Measurements from ENCODE around the gene SIRT6.
"Not testable (repeated sequence)": the region's sequence is repeated elsewhere in the genome, so short reads cannot be mapped to it uniquely, and the experiment has no call there.

SIRT6 gene

GRCh38 chr19:4200940-4201542 is 18.7 kb upstream of the SIRT6 start:
- no peak for DNase-seq (ENCODE audit: extremely low read depth in 1 of 2, low read depth in 1 of 2)

DNA sequence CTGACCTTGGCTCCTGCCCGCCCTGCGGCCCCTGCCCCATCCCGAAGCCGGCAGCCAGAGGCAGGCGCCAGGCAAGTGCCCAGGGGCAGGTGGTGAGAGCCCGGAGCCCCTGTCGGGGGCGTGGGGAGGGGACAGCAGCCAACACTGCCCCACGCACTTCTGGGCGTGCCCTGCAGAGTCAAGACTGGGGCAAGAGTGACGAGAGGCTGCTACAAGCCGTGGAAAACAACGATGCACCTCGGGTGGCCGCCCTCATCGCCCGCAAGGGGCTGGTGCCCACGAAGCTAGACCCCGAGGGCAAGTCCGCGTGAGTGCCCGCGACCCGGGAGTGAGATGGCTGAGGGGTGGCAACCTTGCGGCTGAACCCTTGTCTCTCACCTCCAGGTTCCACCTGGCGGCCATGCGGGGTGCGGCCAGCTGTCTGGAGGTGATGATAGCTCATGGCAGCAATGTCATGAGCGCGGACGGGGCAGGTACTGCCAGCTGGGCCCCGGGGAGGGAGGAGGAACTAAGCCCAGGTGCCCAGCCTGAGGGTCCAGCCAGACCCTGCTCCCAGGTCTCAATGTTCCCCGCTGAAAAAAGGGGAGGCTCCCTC is 17.4 kb upstream of the SIRT6 start:
- DNase-seq (ENCODE audit: extremely low read depth in 1 of 2, low read depth in 1 of 2), result no peak

GRCh38 chr19:4198467-4199126 is 16.2 kb upstream of the SIRT6 start:
- no peak for DNase-seq (ENCODE audit: extremely low read depth in 1 of 2, low read depth in 1 of 2)

GRCh38 chr19:4197625-4198466 is 15.5 kb upstream of the SIRT6 start:
- no peak for DNase-seq (ENCODE audit: extremely low read depth in 1 of 2, low read depth in 1 of 2)

- no peak for DNase-seq (ENCODE audit: extremely low read depth in 1 of 2, low read depth in 1 of 2)
Observed at GRCh38 chr19:4197228-4197624, 14.9 kb upstream of the SIRT6 start.

DNA sequence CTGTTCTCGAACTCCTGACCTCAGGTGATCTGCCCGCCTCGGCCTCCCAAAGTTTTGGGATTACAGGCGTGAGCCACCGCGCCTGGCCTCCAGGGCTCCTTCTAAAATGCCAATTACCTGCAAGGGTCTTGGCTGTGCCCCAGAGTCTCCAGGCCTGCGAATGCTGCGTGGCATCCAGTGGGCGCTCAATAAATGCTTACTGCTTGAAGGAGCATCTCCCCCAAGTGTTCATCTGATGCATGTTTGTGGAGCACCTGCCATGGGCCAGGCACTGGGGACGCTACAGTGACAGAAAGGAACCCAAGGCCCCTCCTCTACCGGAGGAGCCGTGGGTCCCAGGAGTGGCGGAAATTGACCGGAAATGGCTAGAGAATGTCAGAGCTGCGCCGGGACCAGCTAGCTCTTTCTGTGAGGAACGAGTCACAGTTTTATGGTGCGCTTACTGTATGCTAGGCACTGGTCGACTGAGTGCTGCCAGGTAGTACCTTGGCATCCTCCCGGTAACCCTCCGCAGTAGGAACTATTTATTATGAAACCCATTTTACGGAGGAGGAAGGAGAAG is 14.3 kb upstream of the SIRT6 start:
- no peak for DNase-seq (ENCODE audit: extremely low read depth in 1 of 2, low read depth in 1 of 2)

- DNase-seq (ENCODE audit: extremely low read depth in 1 of 2, low read depth in 1 of 2), result no peak
Observed at GRCh38 chr19:4196009-4196408, 13.6 kb upstream of the SIRT6 start.

- no peak for DNase-seq (ENCODE audit: extremely low read depth in 1 of 2, low read depth in 1 of 2)
Observed at GRCh38 chr19:4194353-4194752, 12.0 kb upstream of the SIRT6 start.

GRCh38 chr19:4192537-4192936 is 10.2 kb upstream of the SIRT6 start:
- not testable (repeated sequence) for DNase-seq (ENCODE audit: extremely low read depth in 1 of 2, low read depth in 1 of 2)

DNA sequence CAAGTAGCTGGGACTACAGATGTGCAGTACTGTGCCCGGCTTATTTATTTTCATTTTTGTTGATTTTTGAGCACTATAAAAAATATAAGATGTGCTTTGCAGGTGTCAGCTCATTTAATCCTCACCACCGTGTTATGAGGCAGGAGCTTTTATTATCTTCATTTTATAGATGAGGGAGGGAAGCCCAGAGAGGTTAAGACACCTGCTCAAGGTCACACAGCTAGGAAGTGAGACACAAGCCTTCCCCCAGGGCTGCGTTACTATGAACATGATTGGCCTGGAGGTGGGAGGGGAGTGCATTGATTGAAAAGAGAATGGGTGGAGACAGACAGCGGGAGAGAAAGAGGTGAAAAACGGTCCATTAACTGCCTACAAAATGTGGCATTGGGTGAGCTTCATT is 7.3 kb upstream of the SIRT6 start:
- no peak for DNase-seq (ENCODE audit: extremely low read depth in 1 of 2, low read depth in 1 of 2)

- DNase-seq (ENCODE audit: extremely low read depth in 1 of 2, low read depth in 1 of 2), result no peak
Observed at GRCh38 chr19:4187313-4188122, 5.2 kb upstream of the SIRT6 start.

DNA sequence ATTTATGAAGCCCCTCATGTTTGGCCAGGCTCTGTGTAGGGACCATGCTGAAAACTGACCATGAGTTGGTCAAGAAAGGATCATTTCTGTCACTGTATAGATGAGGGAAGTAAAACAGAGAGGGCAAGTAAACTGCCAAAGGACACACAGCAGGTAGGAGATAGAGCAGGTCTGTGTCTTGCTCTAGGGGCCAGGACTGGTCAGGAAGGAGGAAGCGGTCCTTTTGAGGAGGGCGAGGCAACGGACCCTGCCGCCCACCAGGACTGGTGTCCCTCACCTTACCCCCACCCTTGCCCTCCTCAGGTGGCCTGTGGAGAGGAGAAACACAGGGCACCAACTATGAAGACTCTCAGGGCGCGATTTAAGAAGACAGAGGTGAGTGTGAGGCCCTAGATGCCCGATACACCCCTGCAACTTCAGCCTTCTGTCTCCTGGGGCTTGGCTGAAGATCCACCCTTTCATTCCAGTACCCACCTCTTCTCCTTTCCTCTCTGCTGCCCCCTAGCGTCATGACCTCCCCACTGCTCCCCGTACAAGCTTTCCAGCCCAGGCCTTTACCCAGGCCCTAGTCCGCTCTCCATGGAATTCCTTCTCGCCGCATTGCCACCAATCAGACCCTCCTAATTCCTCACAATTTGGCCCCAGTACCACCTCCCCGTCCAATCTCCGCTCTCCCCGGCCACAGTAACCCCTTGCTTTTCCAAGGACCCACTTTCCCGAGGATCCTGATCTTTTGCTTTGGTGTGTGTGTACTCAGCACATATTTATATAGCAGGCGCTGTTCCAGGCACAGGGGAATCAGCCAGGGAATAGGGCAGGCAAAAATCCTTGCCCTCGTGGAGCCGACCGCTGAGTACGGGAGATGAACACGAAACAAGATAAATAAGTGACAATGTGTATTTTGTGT is 4.0 kb upstream of the SIRT6 start:
- DNase-seq (ENCODE audit: extremely low read depth in 1 of 2, low read depth in 1 of 2), result peak; percentile 49 to 65

- no peak for DNase-seq (ENCODE audit: extremely low read depth in 1 of 2, low read depth in 1 of 2)
Observed at GRCh38 chr19:4185413-4186086, 3.2 kb upstream of the SIRT6 start.

DNA sequence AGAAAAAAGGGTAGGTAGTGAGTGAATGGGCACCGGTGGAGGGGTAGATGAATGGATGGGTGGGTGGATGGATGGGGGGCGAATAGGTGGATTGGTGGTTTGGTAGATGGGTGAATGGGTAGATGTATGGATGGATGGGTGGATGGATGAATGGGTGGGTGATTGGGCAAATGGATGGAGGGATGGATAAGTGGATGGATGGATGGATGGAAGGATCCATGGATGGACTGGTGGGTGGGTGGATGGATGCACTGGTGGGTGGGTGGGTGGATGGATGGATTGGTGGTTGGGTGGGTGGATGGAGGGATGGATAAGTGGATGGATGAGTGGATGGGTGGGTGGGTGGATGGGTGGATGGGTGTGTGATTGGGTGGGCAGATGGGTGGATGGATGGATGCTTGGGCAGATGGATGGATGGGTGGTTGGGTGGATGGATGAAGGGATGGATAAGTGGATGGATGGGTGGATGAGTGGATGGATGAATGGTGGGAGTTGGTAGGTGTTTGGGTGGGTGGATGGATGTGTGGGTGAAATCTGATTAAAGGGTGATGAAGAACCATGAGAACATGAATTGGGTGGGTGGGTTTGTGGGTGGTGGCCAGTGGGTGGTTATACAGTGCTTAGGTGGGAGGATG is 2.5 kb upstream of the SIRT6 start:
- DNase-seq (ENCODE audit: extremely low read depth in 1 of 2, low read depth in 1 of 2), result no peak

- DNase-seq (ENCODE audit: extremely low read depth in 1 of 2, low read depth in 1 of 2), result no peak
Observed at GRCh38 chr19:4183967-4184717, 1.8 kb upstream of the SIRT6 start.

- no peak for DNase-seq (ENCODE audit: extremely low read depth in 1 of 2, low read depth in 1 of 2)
Observed at GRCh38 chr19:4181053-4181508, 1.3 kb downstream of the SIRT6 start.

- DNase-seq (ENCODE audit: extremely low read depth in 1 of 2, low read depth in 1 of 2), result no peak
Observed at GRCh38 chr19:4178990-4179389, 3.4 kb downstream of the SIRT6 start.

DNA sequence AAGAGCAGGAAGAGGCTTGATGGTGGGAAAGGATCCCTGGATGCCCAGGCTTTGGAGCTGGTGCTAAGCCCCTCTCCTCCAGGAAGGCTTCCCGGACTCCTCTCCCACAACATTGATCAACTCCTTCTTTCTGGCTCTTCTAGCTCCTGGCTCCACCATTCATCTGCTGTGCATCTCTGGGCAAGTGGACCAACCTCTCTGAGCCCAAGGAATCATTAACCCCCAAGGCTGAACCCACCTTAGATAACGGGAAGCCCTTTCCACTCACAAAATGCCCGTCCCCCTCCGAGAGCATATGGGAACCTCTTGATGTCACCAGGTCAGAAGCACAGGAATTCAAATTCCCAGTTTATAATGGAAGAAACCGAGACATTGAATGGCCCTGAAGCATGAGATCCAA is 5.2 kb downstream of the SIRT6 start:
- no peak for DNase-seq (ENCODE audit: extremely low read depth in 1 of 2, low read depth in 1 of 2)
